B cell (primary cell): Measurements from ENCODE around the gene DNM1. TPM values are rescaled to one million over a fixed set of nuclear protein-coding genes. Genes with fewer than 3 reads are reported as not detected.

Experiments used
- ATAC-seq: fragments of 200-7000 bp; cut with Tn5 transposase; one replicate; pipeline ENCODE4 v1.10.0; 2021; ENCODE audit warnings: low read depth, mild to moderate bottlenecking, moderate number of reproducible peaks, moderate library complexity
- CTCF ChIA-PET: fragments of 350-600 bp; sonication (Branson Sonifier 250); formaldehyde crosslinking; loops from one replicate; lab custom pipeline; 2021; ENCODE audit warnings: antibody characterized with exemption, inconsistent platforms; lab: Charles Lee
- POLR2A ChIA-PET: fragments of 350-600 bp; sonication (Branson Sonifier 250); formaldehyde crosslinking; loops from one replicate; lab custom pipeline; 2021; ENCODE audit warnings: antibody characterized with exemption; lab: Charles Lee
- DNase-seq: peaks from one replicate; pipeline ENCODE4 v3.0.0; 2013
- H2AFZ ChIP-seq: 2 replicates; pipeline ENCODE4 v1.6.1; 2012; ENCODE audit warnings: mild to moderate bottlenecking, low read depth, low read length; ENCODE audit not compliant: insufficient read depth, poor library complexity, severe bottlenecking
- H3K27ac ChIP-seq, 2 donors: 1 replicate in 1 of 2; 2 replicates in 1 of 2; pipeline ENCODE4 v1.5.1; 2012 to 2013; ENCODE audit warnings: low read length in 2 of 2, mild to moderate bottlenecking in 2 of 2, moderate library complexity in 1 of 2
- H3K27me3 ChIP-seq, 4 experiments: fragments of 200-600 bp in 1 of 4; sonication (generic) in 1 of 4; replicated peaks in 1 of 4; 1 replicate in 2 of 4; 2 replicates in 2 of 4; pipeline versions ENCODE4 v1.6.1 to v1.7.0; 2013 to 2016; ENCODE audit warnings: low read length in 3 of 4, mild to moderate bottlenecking in 2 of 4, mixed read lengths in 1 of 4, moderate library complexity in 1 of 4; ENCODE audit not compliant: insufficient read depth in 4 of 4, control insufficient read depth in 3 of 4; ENCODE audit errors: control extremely low read depth in 1 of 4
- H3K36me3 ChIP-seq, 2 experiments: replicated peaks in 1 of 2; 1 replicate in 1 of 2; 2 replicates in 1 of 2; pipeline versions ENCODE4 v1.6.1 to v1.7.1; 2013; ENCODE audit warnings: low read length in 1 of 2; ENCODE audit not compliant: insufficient read depth in 2 of 2, control insufficient read depth in 1 of 2; ENCODE audit errors: control extremely low read depth in 1 of 2, extremely low read depth in 1 of 2
- H3K4me1 ChIP-seq, 2 donors: fragments of 200-600 bp in 1 of 2; sonication (generic) in 1 of 2; 1 replicate in 1 of 2; 2 replicates in 1 of 2; pipeline versions ENCODE4 v1.5.1 to v1.6.1; 2013 to 2017; ENCODE audit warnings: low read length in 2 of 2; ENCODE audit not compliant: control insufficient read depth in 2 of 2, insufficient read depth in 2 of 2
- H3K4me2 ChIP-seq: replicated peaks from 2 replicates; pipeline ENCODE3; 2012; ENCODE audit warnings: mild to moderate bottlenecking, low read depth, low read length; ENCODE audit not compliant: poor library complexity, severe bottlenecking
- H3K4me3 ChIP-seq, 5 experiments: fragments of 200-600 bp in 1 of 5; sonication (generic) in 1 of 5; 1 replicate in 3 of 5; 2 replicates in 2 of 5; pipeline versions ENCODE4 v1.5.1 to v1.7.0; 2011 to 2016; ENCODE audit warnings: low read length in 4 of 5, mild to moderate bottlenecking in 4 of 5, low read depth in 2 of 5, control low read depth in 1 of 5, moderate library complexity in 1 of 5; ENCODE audit not compliant: insufficient read depth in 1 of 5; ENCODE audit errors: control extremely low read depth in 1 of 5, extremely low read depth in 1 of 5
- H3K79me2 ChIP-seq: fragments of 200-600 bp; sonication (generic); one replicate; pipeline ENCODE4 v1.6.0; 2016; ENCODE audit warnings: low read length; ENCODE audit not compliant: control insufficient read depth, insufficient read depth
- H3K9ac ChIP-seq: fragments of 200-600 bp; sonication (generic); 2 replicates; pipeline ENCODE4 v1.6.1; 2017; ENCODE audit warnings: mild to moderate bottlenecking, low read length, moderate library complexity
- H3K9me3 ChIP-seq, 3 donors: one replicate each; pipeline versions ENCODE4 v1.6.1 to v1.7.1; 2013; ENCODE audit warnings: low read length in 2 of 3; ENCODE audit not compliant: control insufficient read depth in 2 of 3, insufficient read depth in 1 of 3; ENCODE audit errors: control extremely low read depth in 1 of 3
- H4K20me1 ChIP-seq: 2 replicates; pipeline ENCODE4 v1.6.0; 2012; ENCODE audit warnings: mild to moderate bottlenecking, low read length; ENCODE audit not compliant: insufficient read depth, control insufficient read depth, poor library complexity, severe bottlenecking
- H3K27ac Mint-ChIP-seq: one replicate; pipeline ENCODE4 v1.8.0; 2021; ENCODE audit warnings: mixed read lengths
- H3K27me3 Mint-ChIP-seq: one replicate; pipeline ENCODE4 v1.8.0; 2021; ENCODE audit warnings: mixed read lengths
- H3K4me1 Mint-ChIP-seq: one replicate; pipeline ENCODE4 v1.8.0; 2021; ENCODE audit warnings: mixed read lengths
- H3K4me3 Mint-ChIP-seq: one replicate; pipeline ENCODE4 v1.8.0; 2021; ENCODE audit warnings: mixed read lengths
- H3K9me3 Mint-ChIP-seq: one replicate; pipeline ENCODE4 v1.8.0; 2022; ENCODE audit warnings: mixed read lengths; ENCODE audit not compliant: insufficient read depth
- EZH2 ChIP-seq: IDR thresholded peaks from 2 replicates; pipeline ENCODE4 v1.6.1; 2012; ENCODE audit warnings: borderline replicate concordance, low read depth, mild to moderate bottlenecking, moderate library complexity, low read length; ENCODE audit not compliant: insufficient read depth, poor library complexity, severe bottlenecking
- WGBS: methylation state at CpG from one replicate; pipeline ENCODE4 v1.1.5; 2013; ENCODE audit warnings: missing lambda C conversion rate; ENCODE audit not compliant: insufficient coverage; 5-methylcytosine and 5-hydroxymethylcytosine counted together
- intact Hi-C: fragments of 100-400 bp; cut with micrococcal nuclease; formaldehyde crosslinking; loops from one replicate; pipeline ENCODE4 v1.10.0; 2022
- polyA plus RNA-seq: library from polyadenylated mRNA; depleted of rRNA; stranded (reverse); fragments of >200 nt; gene quantifications from 2 replicates; pipeline ENCODE4 v1.2.3, GENCODE V29; 2012
- total RNA-seq, 2 donors: library from RNA; stranded (reverse); fragments of 120-200 nt in 1 of 2; gene quantifications; 1 replicate in 1 of 2; 2 replicates in 1 of 2; pipeline versions ENCODE4 v1.2.3 to v1.2.4, GENCODE V29; 2013 to 2022
- TF ChIP-seq, protein P1 (sequence below): fragments of 200-600 bp; IDR thresholded peaks from one replicate; pipeline ENCODE4 v1.8.0; 2022; ENCODE audit warnings: antibody characterized with exemption, mild to moderate bottlenecking

The DNM1 gene
- total and polyA plus RNA-seq, 2 donors (not counting 1 experiment from before 2014, with no cell fraction given): 0.63 to 1.3 TPM

- H3K27ac ChIP-seq: peak within 1 kb of the TSS; percentile 81 to 92
- Mint-ChIP-seq H3K27ac (peak within 1 kb of the TSS; percentile 97), H3K9me3 (no peaks in the 10 kb centered on the region), H3K27me3 (no peaks in the 10 kb centered on the region), H3K4me1 (peaks cover 23% of the 10 kb centered on the region), H3K4me3 (peak within 1 kb of the TSS; percentile 96)
- TF ChIP-seq EZH2: no peak
- TF ChIP-seq, protein P1, sequence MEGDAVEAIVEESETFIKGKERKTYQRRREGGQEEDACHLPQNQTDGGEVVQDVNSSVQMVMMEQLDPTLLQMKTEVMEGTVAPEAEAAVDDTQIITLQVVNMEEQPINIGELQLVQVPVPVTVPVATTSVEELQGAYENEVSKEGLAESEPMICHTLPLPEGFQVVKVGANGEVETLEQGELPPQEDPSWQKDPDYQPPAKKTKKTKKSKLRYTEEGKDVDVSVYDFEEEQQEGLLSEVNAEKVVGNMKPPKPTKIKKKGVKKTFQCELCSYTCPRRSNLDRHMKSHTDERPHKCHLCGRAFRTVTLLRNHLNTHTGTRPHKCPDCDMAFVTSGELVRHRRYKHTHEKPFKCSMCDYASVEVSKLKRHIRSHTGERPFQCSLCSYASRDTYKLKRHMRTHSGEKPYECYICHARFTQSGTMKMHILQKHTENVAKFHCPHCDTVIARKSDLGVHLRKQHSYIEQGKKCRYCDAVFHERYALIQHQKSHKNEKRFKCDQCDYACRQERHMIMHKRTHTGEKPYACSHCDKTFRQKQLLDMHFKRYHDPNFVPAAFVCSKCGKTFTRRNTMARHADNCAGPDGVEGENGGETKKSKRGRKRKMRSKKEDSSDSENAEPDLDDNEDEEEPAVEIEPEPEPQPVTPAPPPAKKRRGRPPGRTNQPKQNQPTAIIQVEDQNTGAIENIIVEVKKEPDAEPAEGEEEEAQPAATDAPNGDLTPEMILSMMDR: no peak
- peaks cover 14 to 20% of the 10 kb centered on the region in 2 donors for H3K4me1 ChIP-seq
- H3K27me3 ChIP-seq: no peaks in the 10 kb centered on the region
- ChIA-PET CTCF (interaction anchor here (0.5 to 3.8 kb wide), 5 partner anchors 20 to 335 kb away, joined by 3 to 14 read pairs (median 5); partner anchors contain the start of gene URM1), POLR2A (interaction anchor here (0.6 to 1.1 kb wide), 7 partner anchors 25 to 1051 kb away, joined by 3 to 9 read pairs (median 3); partner anchors contain the start of genes TRUB2 and URM1)
- DNase-seq: peak; percentile 57
- no peaks in the 10 kb centered on the region for H3K9me3 ChIP-seq
- peak; percentile 58 for ATAC-seq
- WGBS: 2% methylated on average over 48 of the region's 57 CpGs
- H3K4me3 ChIP-seq: peak within 1 kb of the TSS; percentile 61 to 99 (median 87)
- intact Hi-C loops: loop anchor here (1.0 to 10.0 kb wide), 4 partner anchors 25 to 821 kb away; partner anchors contain the start of genes COQ4, LRSAM1, RPL12 and TRUB2
- H3K36me3 ChIP-seq: peaks cover 0 to 12% of the 10 kb centered on the region in 2 experiments
- peak within 1 kb of the TSS; percentile 99 for H2AFZ ChIP-seq
- peaks cover 26% of the 10 kb centered on the region for H3K79me2 ChIP-seq
- H4K20me1 ChIP-seq: no peaks in the 10 kb centered on the region
- peak within 1 kb of the TSS; percentile 96 for H3K9ac ChIP-seq
- peak within 1 kb of the TSS; percentile 100 for H3K4me2 ChIP-seq
Observed at GRCh38 chr9:128275198-128276007, 72.2 kb downstream of the DNM1 start, which contains the start of gene GOLGA2. Gene GOLGA2, minus strand, starts transcription at chr9:128276007. Its CDS starts 31 bp downstream, at chr9:128275976.
